K562 (cell line): Measurements from ENCODE around the gene C9orf50. TPM values are rescaled to one million over a fixed set of nuclear protein-coding genes. Genes with fewer than 3 reads are reported as not detected.

Experiments
- ATAC-seq: fragments of 200-7000 bp; cut with Tn5 transposase; 3 replicates; pipeline ENCODE4 v1.9.1; 2020; ENCODE audit warnings: moderate library complexity
- BruUV-seq: library from RNA; stranded (reverse); fragments of 400-500 nt; replicated peaks from 2 replicates; lab custom pipeline; 2021; lab: Mats Ljungman, UMichigan
- CTCF ChIA-PET: fragments of 300-600 bp; formaldehyde crosslinking; extraction: SDS; loops from one replicate; lab custom pipeline; 2021; ENCODE audit warnings: low intra/inter-chr PET ratio; lab: Yijun Ruan, JAX
- POLR2A ChIA-PET: fragments of 300-600, 350-650 bp; sonication (Branson Sonifier 250); formaldehyde crosslinking; extraction: SDS; loops from one replicate; lab custom pipeline; 2021; ENCODE audit warnings: antibody characterized with exemption, inconsistent platforms; lab: Yijun Ruan, JAX
- DNase-seq, 4 experiments: peaks; one replicate each; pipeline versions ENCODE4 v3.0.0 to v3.0.0-alpha.2; 2011 to 2018; ENCODE audit warnings: low spot score in 3 of 4, mixed read lengths in 3 of 4; ENCODE audit errors: extremely low read depth in 1 of 4
- FAIRE-seq: peaks from 2 replicates; lab custom pipeline; 2011; peaks lifted over from hg19 to GRCh38; lab: Jason Lieb, UNC
- H2AFZ ChIP-seq: 2 replicates; pipeline ENCODE4 v1.6.0; 2011; ENCODE audit warnings: low read depth, low read length, control low read depth, inconsistent platforms
- H3K27ac ChIP-seq: fragments of 200-600 bp; 3 replicates; pipeline ENCODE4 v1.8.0; 2011; ENCODE audit warnings: low read depth, mild to moderate bottlenecking, control low read depth, inconsistent platforms, low read length, moderate library complexity, mixed read lengths; ENCODE audit errors: extremely low read depth
- H3K27me3 ChIP-seq, 2 experiments: fragments of 300-600 bp in 1 of 2; 2 replicates in 1 of 2; 3 replicates in 1 of 2; pipeline versions ENCODE4 v1.6.0 to v1.8.0; 2011; ENCODE audit warnings: inconsistent platforms in 2 of 2, low read length in 2 of 2, mild to moderate bottlenecking in 1 of 2, mixed read lengths in 1 of 2, moderate library complexity in 1 of 2; ENCODE audit not compliant: control insufficient read depth in 2 of 2, insufficient read depth in 2 of 2
- H3K36me3 ChIP-seq: fragments of 300-600 bp; 3 replicates; pipeline ENCODE4 v1.8.0; 2011; ENCODE audit warnings: mild to moderate bottlenecking, low read length, inconsistent platforms; ENCODE audit not compliant: control insufficient read depth, insufficient read depth
- H3K4me1 ChIP-seq, 2 experiments: fragments of 200-600 bp in 1 of 2; replicated peaks in 1 of 2; 2 replicates in 1 of 2; 3 replicates in 1 of 2; pipeline versions ENCODE4 v1.5.1 to v1.8.0; 2011; ENCODE audit warnings: inconsistent platforms in 2 of 2, low read length in 2 of 2, mild to moderate bottlenecking in 1 of 2, mixed read lengths in 1 of 2, moderate library complexity in 1 of 2; ENCODE audit not compliant: control insufficient read depth in 2 of 2, insufficient read depth in 2 of 2
- H3K4me2 ChIP-seq: 2 replicates; pipeline ENCODE4 v1.6.1; 2011; ENCODE audit warnings: low read length, control low read depth, inconsistent platforms, mixed read lengths; ENCODE audit not compliant: insufficient read depth
- H3K4me3 ChIP-seq: fragments of 200-600 bp; sonication (generic), shearing (Covaris generic); 2 replicates; pipeline ENCODE4 v1.5.1; 2016; ENCODE audit warnings: control low read depth, inconsistent platforms
- H3K79me2 ChIP-seq: fragments of 200-600 bp; 3 replicates; pipeline ENCODE4 v1.8.0; 2011; ENCODE audit warnings: low read length, inconsistent platforms; ENCODE audit not compliant: control insufficient read depth, insufficient read depth
- H3K9ac ChIP-seq, 2 experiments: 2 replicates each; pipeline versions ENCODE4 v1.6.0 to v1.6.1; 2011; ENCODE audit warnings: low read depth in 2 of 2, low read length in 2 of 2, control low read depth in 1 of 2, inconsistent platforms in 1 of 2, mild to moderate bottlenecking in 1 of 2, mixed read lengths in 1 of 2; ENCODE audit not compliant: insufficient read depth in 1 of 2
- H3K9me1 ChIP-seq: one replicate; pipeline ENCODE4 v1.6.0; 2011; ENCODE audit warnings: inconsistent platforms, mild to moderate bottlenecking, low read length, moderate library complexity; ENCODE audit not compliant: control insufficient read depth, insufficient read depth
- H3K9me3 ChIP-seq: replicated peaks from 2 replicates; pipeline ENCODE4 v1.5.1; 2011; ENCODE audit warnings: low read depth, low read length, inconsistent platforms; ENCODE audit not compliant: control insufficient read depth, insufficient read depth
- H4K20me1 ChIP-seq: replicated peaks from 2 replicates; pipeline ENCODE4 v1.6.1; 2011; ENCODE audit warnings: low read length, inconsistent platforms, mixed read lengths; ENCODE audit not compliant: control insufficient read depth, insufficient read depth
- AFF4 ChIP-seq: sonication (generic); formaldehyde crosslinking; IDR thresholded peaks from 2 replicates; pipeline ENCODE4 v1.8.0; 2023; ENCODE audit warnings: mild to moderate bottlenecking, missing genetic modification reagents
- CBX1 ChIP-seq: sonication (generic); IDR thresholded peaks from 2 replicates; pipeline ENCODE4 v1.6.1; 2016; ENCODE audit warnings: antibody characterized with exemption, low read depth, mild to moderate bottlenecking
- CC2D1A ChIP-seq: fragments of 450-650 bp; IDR thresholded peaks from 2 replicates; pipeline ENCODE4 v1.6.1; 2017; ENCODE audit warnings: mild to moderate bottlenecking
- GABPA ChIP-seq: fragments of 200-800 bp; sonication (Bioruptor generic); conservative IDR thresholded peaks from 2 replicates; pipeline ENCODE4 v1.6.1; 2016; ENCODE audit warnings: low read depth, missing genetic modification characterization, missing compliant biosample characterization
- GABPB1 ChIP-seq: sonication (generic); formaldehyde crosslinking; IDR thresholded peaks from 2 replicates; pipeline ENCODE4 v1.8.0; 2022; ENCODE audit warnings: mild to moderate bottlenecking, missing genetic modification reagents
- GATA2 ChIP-seq: sonication (generic); formaldehyde crosslinking; IDR thresholded peaks from 2 replicates; pipeline ENCODE4 v1.4.0; 2020; ENCODE audit warnings: mild to moderate bottlenecking, missing genetic modification reagents
- MCM5 ChIP-seq: fragments of 450-650 bp; IDR thresholded peaks from 2 replicates; pipeline ENCODE4 v1.6.1; 2016; ENCODE audit warnings: low read depth
- MCM7 ChIP-seq, 2 experiments: fragments of 450-650 bp; IDR thresholded peaks; 2 replicates each; pipeline ENCODE4 v1.6.1; 2016 to 2018
- MECOM ChIP-seq: fragments of 250-450 bp; sonication (Bioruptor Pico); IDR thresholded peaks from 2 replicates; pipeline ENCODE4 v1.8.0; 2022; ENCODE audit warnings: inconsistent platforms
- MTA2 ChIP-seq: fragments of 450-650 bp; IDR thresholded peaks from 2 replicates; pipeline ENCODE4 v1.6.1; 2016; ENCODE audit warnings: low read depth
- MXD1 ChIP-seq: fragments of 250-450 bp; sonication (Bioruptor Pico); IDR thresholded peaks from 2 replicates; pipeline ENCODE4 v1.8.0; 2021; ENCODE audit warnings: borderline replicate concordance, mild to moderate bottlenecking, moderate library complexity; ENCODE audit not compliant: poor library complexity, severe bottlenecking
- NR1H2 ChIP-seq: sonication (generic); formaldehyde crosslinking; IDR thresholded peaks from 2 replicates; pipeline ENCODE4 v1.4.0; 2020; ENCODE audit warnings: mild to moderate bottlenecking, missing genetic modification reagents
- PCBP1 ChIP-seq: fragments of 200-400 bp; formaldehyde crosslinking; IDR thresholded peaks from 2 replicates; pipeline ENCODE4 v1.6.1; 2018; ENCODE audit warnings: mild to moderate bottlenecking, low read depth, low read length; ENCODE audit not compliant: poor library complexity, severe bottlenecking
- RAD51 ChIP-seq: fragments of 450-650 bp; IDR thresholded peaks from 2 replicates; pipeline ENCODE4 v1.7.1; 2016; ENCODE audit warnings: low read depth, mild to moderate bottlenecking, borderline replicate concordance
- RNF2 ChIP-seq: sonication (generic); IDR thresholded peaks from 2 replicates; pipeline ENCODE4 v1.6.1; 2016
- ZNF217 ChIP-seq: sonication (generic); formaldehyde crosslinking; IDR thresholded peaks from 2 replicates; pipeline ENCODE4 v1.8.0; 2022; ENCODE audit warnings: mild to moderate bottlenecking, missing genetic modification reagents
- ZNF280A ChIP-seq: fragments of 450-650 bp; IDR thresholded peaks from 2 replicates; pipeline ENCODE4 v1.6.1; 2018; ENCODE audit warnings: mild to moderate bottlenecking, low read depth; ENCODE audit not compliant: partially characterized antibody
- WGBS: fragments of 100-300 bp; shearing (Covaris generic); methylation state at CpG from one replicate; pipeline ENCODE4 v1.1.6; 2016; ENCODE audit warnings: low coverage, mixed read lengths; ENCODE audit not compliant: insufficient coverage; ENCODE audit errors: missing lambda C conversion rate; 5-methylcytosine and 5-hydroxymethylcytosine counted together
- in situ Hi-C: fragments of 300-500 bp; cut with MboI; formaldehyde crosslinking; loops from 4 replicates; pipeline ENCODE4 v1.15.0; 2018; ENCODE audit warnings: inconsistent platforms, mixed read lengths
- intact Hi-C: fragments of 100-400 bp; cut with micrococcal nuclease; formaldehyde crosslinking; loops from 2 replicates; pipeline ENCODE4 v1.14.2; 2022
- polyA plus RNA-seq, 8 experiments: library from polyadenylated mRNA; depleted of rRNA in 4 of 8; stranded (reverse) in 5 of 8; unstranded in 3 of 8; fragments of >200 nt; fragmentation: Nextera tagmentation in 2 of 8; fragmentation: Illumina TruSeq in 1 of 8; extraction: Ambion mirVana in 2 of 8; extraction: Trizol in 1 of 8; gene quantifications; 2 replicates each; pipeline versions ENCODE4 v1.2.1 to v1.2.3, GENCODE V29; 2011 to 2014; ENCODE audit warnings: inconsistent platforms in 1 of 8, missing spikeins in 1 of 8
- total RNA-seq, 7 experiments: library from RNA; depleted of rRNA in 6 of 7; stranded (reverse); fragments of >200 nt in 6 of 7; fragmentation: Illumina TruSeq in 2 of 7; extraction: Trizol in 2 of 7; gene quantifications; 2 replicates each; pipeline versions ENCODE4 v1.2.1 to v1.2.3, GENCODE V29; 2011 to 2021; ENCODE audit warnings: low replicate concordance in 1 of 7

The C9orf50 gene
- total and polyA plus RNA-seq, 9 of the 15 experiments (the other 6 are each of a cell fraction or from before 2014, with no cell fraction given), result not detected

- no peak overlapping the region for H3K4me2 ChIP-seq
- 60% methylated on average over 9 of the region's 10 CpGs for WGBS
- H3K9me3 ChIP-seq, result no peaks in the 10 kb centered on the region
- no peak overlapping the region for H3K4me3 ChIP-seq
- DNase-seq, result no peak
- no peaks in the 10 kb centered on the region for H3K36me3 ChIP-seq
- peaks cover 12 to 46% of the 10 kb centered on the region in 2 experiments; a peak in 4 of 5 replicates for H3K4me1 ChIP-seq
- peak overlapping the region in 1 of 2 experiments; percentile 81; a peak in 2 of 4 replicates for H3K9ac ChIP-seq
- no peak overlapping the region for H3K27ac ChIP-seq
- no peaks in the 10 kb centered on the region for H3K9me1 ChIP-seq
- no peaks in the 10 kb centered on the region for H4K20me1 ChIP-seq
- POLR2A ChIA-PET, result interaction anchor here (1.0 kb wide), 1 partner anchor 19 kb away, joined by 3 read pairs; no protein-coding TSS in a partner anchor
- no peaks in the 10 kb centered on the region for H3K79me2 ChIP-seq
- no TSS peak for BruUV-seq
- in situ Hi-C loops (loop anchor here (10.0 to 25.0 kb wide), 2 partner anchors 98 to 266 kb away; no protein-coding TSS in a partner anchor), intact Hi-C loops (loop anchor here (10.0 kb wide), 1 partner anchor 48 kb away; no protein-coding TSS in a partner anchor)
- H2AFZ ChIP-seq, result peak overlapping the region; percentile 76
- no peak for FAIRE-seq
- no peak for ATAC-seq
- CTCF ChIA-PET, result no interaction called here
- no peaks in the 10 kb centered on the region for H3K27me3 ChIP-seq
- TF ChIP-seq NR1H2, result no peak
- TF ChIP-seq GATA2 (CRISPR knock-in tag), result no peak
- peak; percentile 24; the same call in 1 of the 2 replicates for TF ChIP-seq GABPA
- no peak for TF ChIP-seq PCBP1
- TF ChIP-seq GABPB1 (CRISPR knock-in tag), result peak; percentile 56; the same call in 1 of the 2 replicates
- TF ChIP-seq CBX1, result peak; percentile 90; the same call in 1 of the 2 replicates
- TF ChIP-seq MCM5, result no peak
- TF ChIP-seq MECOM (CRISPR knock-in tag), result no peak
- TF ChIP-seq MCM7 (IDR thresholded peaks at IDR 0.05), result 0 out of 4 replicates have a peak, but pooled peaks of 1 of the 2 experiments have one; percentile 40
- TF ChIP-seq RAD51, result no peak
- no peak for TF ChIP-seq ZNF280A
- TF ChIP-seq MTA2, result 0 out of 2 replicates have a peak, but pooled peaks have one; percentile 11
- no peak for TF ChIP-seq ZNF217
- no peak for TF ChIP-seq AFF4 (CRISPR knock-in tag)
- TF ChIP-seq CC2D1A, result peak; percentile 17; the same call in 1 of the 2 replicates
- TF ChIP-seq MXD1 (CRISPR knock-in tag), result no peak
- TF ChIP-seq RNF2, result no peak
Observed at GRCh38 chr9:129602598-129603415, 18.1 kb downstream of the C9orf50 start.
